Smooth muscle cell of bladder (primary cell): ENCODE results near the gene NDUFV2. TPM values are rescaled to one million over a fixed set of nuclear protein-coding genes. Genes with fewer than 3 reads are reported as not detected.

Experiments used
- total RNA-seq: library from RNA; depleted of rRNA; stranded (reverse); fragments of >200 nt; gene quantifications from 2 replicates; pipeline ENCODE4 v1.2.3, GENCODE V29; 2014

Gene NDUFV2
- total RNA-seq = 102 and 150 TPM in 2 replicates

DNA sequence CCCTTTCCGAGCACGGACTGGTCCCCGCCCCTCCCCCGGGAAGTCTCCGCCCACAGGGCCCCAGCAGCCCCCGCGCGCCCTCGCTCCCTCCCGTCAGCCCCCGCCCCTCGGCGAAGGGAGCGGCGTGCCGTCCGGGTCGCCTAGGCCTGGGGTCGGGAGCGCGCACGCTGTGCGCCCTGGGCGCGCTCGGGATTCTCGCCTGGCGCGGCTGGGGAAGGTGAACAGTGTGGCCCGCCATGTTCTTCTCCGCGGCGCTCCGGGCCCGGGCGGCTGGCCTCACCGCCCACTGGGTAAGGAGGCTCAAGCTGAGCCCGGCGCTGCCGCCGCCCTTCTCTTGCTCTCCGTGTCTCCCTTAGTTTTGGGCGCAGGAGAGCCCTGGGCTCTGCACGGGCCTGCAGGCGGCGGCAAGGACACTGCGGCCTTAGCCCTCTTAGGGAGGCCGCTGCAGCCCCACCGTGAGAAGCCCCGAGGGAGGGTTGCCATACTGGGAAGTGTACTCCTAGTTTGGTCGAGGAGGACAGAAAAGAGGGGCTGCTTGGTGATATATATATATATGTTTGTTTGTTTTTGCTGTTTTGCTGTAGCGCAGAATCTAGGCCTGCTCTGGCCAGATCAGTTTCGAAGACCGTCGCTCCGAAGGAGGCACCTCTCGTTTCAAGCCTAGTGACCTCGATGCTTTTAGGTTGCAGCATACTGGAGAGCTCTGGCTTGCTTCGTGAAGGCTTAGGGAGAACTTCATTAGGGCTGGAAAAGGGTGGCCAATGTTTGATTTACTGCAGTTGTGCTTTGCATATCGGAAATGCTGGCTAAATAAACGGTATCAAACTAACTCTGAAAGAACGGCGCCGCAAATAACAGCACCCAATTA is at the start of gene NDUFV2:
Gene NDUFV2, plus strand, starts transcription at position 192 of the 868 bp plus-strand sequence. Its CDS starts 45 bp downstream, at position 237.

DNA sequence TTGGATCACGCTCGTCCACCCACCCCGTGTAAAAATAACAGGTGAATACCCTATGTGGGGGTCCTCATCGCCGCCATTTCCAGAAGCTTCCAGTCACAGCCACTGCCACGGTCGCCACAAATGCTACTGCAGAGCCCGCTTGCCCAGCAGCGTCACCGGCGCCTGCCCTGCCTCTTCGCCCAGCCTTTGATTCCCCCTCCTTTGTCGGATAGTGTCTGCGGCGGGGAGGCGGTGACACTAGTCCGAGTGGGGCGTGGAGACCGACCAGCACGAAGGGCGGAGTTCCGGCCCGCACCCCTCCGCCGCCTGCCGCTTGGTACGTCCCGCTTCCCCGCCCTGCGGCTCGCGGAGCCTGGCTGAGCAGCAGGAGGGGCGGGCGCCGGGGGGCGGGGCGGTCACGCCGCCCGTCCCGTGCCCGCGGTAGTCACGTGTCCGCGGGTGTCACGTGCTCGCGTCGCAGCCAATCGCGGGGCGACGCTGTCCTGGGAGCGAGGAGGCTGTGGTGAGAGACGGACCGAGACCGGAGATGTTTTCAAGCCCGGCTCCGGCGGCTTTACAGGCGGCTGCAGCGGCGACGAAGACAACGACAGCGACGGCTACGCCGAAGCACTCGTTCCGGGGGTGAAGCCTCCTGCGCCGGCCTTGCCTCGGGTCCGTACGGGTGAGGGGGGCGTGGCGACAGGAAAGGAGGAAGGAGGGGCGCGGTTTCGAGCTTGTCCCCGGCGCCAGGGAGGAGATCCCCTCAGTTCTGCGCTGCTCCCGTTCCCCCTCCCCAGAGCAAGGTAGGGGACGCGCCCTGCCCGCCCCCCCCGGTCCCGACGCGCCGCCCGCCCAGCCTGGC is 34.0 kb downstream of the NDUFV2 start, which contains the start of gene ANKRD12:
Gene ANKRD12, plus strand, starts transcription at position 467 of the 841 bp plus-strand sequence. CDS start 45,652 bp downstream, outside the sequence.

Other genes with a start within 250 kb of the NDUFV2 start
- 24.9 and 48.5 TPM in 2 replicates for gene ANKRD12, start 34.1 kb downstream of the NDUFV2 start, total RNA-seq
- 298 and 496 TPM in 2 replicates for gene TWSG1, start 232.1 kb downstream of the NDUFV2 start, total RNA-seq